Measurements from ENCODE around the gene GABRR3.

The GABRR3 gene

GRCh38 chr3:97954228-97954827, 80.8 kb downstream of the GABRR3 start:
- DNase-seq = no peak

- DNase-seq = no peak
Observed at GRCh38 chr3:97952872-97953271, 82.2 kb downstream of the GABRR3 start.

GRCh38 chr3:97952280-97952679, 82.8 kb downstream of the GABRR3 start:
- no peak for DNase-seq

- no peak for DNase-seq
Observed at GRCh38 chr3:97950360-97950759, 84.8 kb downstream of the GABRR3 start.

- DNase-seq = no peak
Observed at GRCh38 chr3:97949743-97950142, 85.4 kb downstream of the GABRR3 start.

- no peak for DNase-seq
Observed at GRCh38 chr3:97949110-97949485, 86.0 kb downstream of the GABRR3 start.

GRCh38 chr3:97948351-97949109, 86.6 kb downstream of the GABRR3 start:
- no peak for DNase-seq

- DNase-seq = no peak
Observed at GRCh38 chr3:97942801-97943546, 92.1 kb downstream of the GABRR3 start.

GRCh38 chr3:97940034-97940433, 95.1 kb downstream of the GABRR3 start:
- no peak for DNase-seq

- DNase-seq = no peak
Observed at GRCh38 chr3:97939401-97939800, 95.7 kb downstream of the GABRR3 start.

GRCh38 chr3:97938444-97938843, 96.7 kb downstream of the GABRR3 start:
- DNase-seq = peak; percentile 22

GRCh38 chr3:97937205-97937604, 97.9 kb downstream of the GABRR3 start:
- DNase-seq = no peak

- DNase-seq = no peak
Observed at GRCh38 chr3:97935842-97936241, 99.3 kb downstream of the GABRR3 start.

Data from fibroblast of skin of right biceps (primary cell).